GM20000 (cell line): Measurements from ENCODE around the gene SMIM15.

Source experiments
- DNase-seq: peaks from one replicate; pipeline ENCODE4 v3.0.0; 2012; ENCODE audit warnings: low spot score
- TF ChIP-seq, protein P1 (sequence below): IDR thresholded peaks from 2 replicates; pipeline ENCODE4 v1.5.1; 2012; ENCODE audit warnings: mild to moderate bottlenecking, control low read depth; ENCODE audit errors: extremely low read depth, missing control alignments

The SMIM15 gene

DNA sequence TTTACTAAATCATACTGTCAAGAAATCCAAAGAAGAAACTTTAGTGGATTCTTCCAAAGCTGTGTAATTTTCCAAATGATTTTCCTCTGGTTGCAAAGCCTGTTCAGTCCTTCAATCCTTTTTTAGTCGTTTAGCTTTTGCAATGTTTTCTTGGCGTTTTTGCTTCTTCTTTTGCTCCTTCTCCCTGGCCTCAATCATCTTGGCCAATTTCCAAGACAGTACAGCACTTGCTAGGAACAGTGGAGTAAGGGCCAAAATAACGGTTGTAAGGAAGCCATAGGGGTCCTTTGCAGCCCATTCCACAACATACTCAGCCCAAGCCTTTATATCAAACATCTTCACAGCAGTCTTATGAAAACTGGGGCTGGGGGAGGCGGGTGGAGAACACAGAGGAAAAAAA, 2.4 kb downstream of the SMIM15 start:
- TF ChIP-seq, protein P1, sequence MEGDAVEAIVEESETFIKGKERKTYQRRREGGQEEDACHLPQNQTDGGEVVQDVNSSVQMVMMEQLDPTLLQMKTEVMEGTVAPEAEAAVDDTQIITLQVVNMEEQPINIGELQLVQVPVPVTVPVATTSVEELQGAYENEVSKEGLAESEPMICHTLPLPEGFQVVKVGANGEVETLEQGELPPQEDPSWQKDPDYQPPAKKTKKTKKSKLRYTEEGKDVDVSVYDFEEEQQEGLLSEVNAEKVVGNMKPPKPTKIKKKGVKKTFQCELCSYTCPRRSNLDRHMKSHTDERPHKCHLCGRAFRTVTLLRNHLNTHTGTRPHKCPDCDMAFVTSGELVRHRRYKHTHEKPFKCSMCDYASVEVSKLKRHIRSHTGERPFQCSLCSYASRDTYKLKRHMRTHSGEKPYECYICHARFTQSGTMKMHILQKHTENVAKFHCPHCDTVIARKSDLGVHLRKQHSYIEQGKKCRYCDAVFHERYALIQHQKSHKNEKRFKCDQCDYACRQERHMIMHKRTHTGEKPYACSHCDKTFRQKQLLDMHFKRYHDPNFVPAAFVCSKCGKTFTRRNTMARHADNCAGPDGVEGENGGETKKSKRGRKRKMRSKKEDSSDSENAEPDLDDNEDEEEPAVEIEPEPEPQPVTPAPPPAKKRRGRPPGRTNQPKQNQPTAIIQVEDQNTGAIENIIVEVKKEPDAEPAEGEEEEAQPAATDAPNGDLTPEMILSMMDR: no peak
- no peak for DNase-seq

DNA sequence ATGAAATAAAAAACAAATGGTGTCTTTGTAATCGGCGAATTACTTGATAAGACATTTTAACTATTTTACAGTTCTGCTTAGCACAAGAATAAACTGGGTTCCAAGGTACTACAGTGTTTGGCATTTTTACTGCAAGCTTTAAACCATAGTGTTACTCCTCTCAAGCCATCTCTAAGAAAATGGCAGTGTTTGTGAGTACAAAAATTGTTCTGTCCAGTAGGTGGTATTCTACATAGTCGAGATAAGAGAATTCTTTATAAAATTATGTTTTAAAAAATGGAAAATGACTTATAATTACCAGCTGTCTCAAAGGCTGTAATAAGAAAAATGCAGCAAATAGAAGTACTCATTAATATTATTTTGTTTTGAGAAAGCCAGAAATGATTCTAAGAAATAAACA, 3.2 kb downstream of the SMIM15 start:
- DNase-seq: no peak
- TF ChIP-seq, protein P1: no peak

DNA sequence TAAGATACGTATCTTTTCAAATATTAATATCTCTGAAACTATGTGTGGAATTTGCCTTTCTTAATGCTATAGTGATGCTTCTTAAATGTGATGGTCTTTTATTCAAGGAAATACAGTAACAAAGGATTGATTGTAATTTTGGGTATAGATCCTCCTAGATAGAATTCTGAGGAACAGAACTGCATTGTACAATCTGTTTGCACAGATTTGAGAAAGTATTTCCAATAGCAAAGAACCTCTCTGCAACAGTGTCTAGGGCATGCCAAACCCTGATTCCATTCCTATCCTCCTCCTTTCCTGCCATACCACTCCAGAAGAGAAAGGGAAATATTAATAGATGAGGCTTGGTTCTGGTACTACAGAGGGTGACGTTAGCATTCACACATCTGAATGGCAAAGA, 10.4 kb downstream of the SMIM15 start:
- DNase-seq: no peak
- TF ChIP-seq, protein P1: no peak

DNA sequence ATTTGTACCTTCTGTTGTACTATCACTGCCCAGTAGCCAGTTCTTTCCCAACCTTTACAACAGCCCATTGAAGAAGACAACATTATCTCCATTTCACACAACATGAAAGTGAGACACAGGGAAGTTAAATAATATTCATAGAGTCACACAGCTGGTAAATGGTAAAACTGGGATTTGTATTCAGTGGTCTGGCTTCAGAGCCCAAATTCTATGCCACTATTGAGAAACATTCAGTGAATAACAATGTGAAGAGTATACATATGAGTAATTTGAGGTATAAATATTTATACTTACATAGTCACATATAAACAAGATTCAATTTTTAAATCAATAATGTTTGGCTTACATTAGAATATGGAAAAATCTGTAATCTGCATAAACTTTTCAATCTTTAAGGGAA, 13.8 kb downstream of the SMIM15 start:
- DNase-seq: no peak
- TF ChIP-seq, protein P1: no peak

DNA sequence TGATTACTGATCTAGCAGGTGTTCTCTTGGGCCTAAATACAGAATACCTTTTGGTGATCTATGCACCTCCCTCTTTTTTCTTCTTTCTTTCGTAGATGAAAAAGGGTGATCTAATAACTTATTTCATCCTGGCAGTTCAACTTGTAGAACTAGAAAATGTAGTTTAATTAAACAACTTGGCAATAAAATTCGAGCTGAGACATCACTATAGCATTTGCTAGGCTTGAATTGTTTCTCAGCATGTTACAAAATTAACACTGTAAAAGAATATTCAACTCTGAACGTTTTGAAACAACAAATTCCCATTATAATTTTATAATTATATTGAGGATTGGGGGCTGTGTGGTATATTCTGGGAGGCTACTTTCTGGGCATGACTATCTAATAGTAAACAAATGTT, 19.5 kb downstream of the SMIM15 start:
- DNase-seq: no peak
- TF ChIP-seq, protein P1: no peak

DNA sequence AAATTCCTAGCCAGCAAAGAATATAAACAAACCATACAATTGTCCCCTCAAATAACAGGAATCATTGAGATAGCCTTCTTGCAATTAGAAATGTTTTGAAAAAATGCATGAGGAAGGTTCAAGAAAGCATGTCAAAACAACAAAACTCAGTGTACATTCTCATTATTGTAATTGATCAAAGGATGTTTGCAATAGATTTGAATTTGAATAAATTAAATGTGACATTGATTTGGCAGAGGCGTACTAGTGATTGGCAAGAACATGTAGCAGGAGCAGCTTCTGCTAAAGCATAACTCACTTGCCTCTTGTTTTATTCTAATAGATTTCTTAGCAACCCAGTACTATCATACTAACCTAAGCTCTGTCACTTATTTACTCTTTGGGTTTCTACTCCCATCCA, 19.9 kb downstream of the SMIM15 start:
- no peak for DNase-seq
- TF ChIP-seq, protein P1: no peak

DNA sequence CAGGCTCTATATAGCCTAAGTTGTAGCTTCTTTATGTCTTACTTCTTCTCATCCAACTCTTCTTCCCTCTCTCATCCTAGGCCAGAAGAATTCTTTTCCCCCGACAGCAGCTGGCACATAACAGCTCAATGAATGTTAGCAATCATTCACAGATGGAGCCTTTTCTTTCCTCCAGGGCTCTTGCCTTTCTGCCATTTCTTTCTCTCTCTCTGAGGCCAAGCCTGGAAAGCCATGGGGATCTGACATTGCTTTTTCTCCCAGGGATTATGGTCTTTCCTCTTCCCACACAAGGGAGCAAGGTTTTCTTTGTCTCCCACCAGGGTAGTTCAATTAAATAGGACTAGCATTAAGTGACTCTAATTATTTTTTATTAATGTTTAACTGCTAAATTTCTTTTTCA, 20.5 kb downstream of the SMIM15 start:
- DNase-seq: no peak
- TF ChIP-seq, protein P1: no peak
